GM12878 (cell line): Measurements from ENCODE around the gene NEK11. TPM values are rescaled to one million over a fixed set of nuclear protein-coding genes. Genes with fewer than 3 reads are reported as not detected.

Source experiments
- ATAC-seq: fragments of 200-7000 bp; cut with Tn5 transposase; 3 replicates; pipeline ENCODE4 v1.9.1; 2020; ENCODE audit warnings: mild to moderate bottlenecking, moderate library complexity
- BruUV-seq: library from RNA; stranded (reverse); fragments of 400-500 nt; replicated peaks from 2 replicates; lab custom pipeline; 2021; lab: Mats Ljungman, UMichigan
- CTCF ChIA-PET: fragments of 300-600 bp; sonication (Branson Sonifier 250); formaldehyde crosslinking; extraction: SDS; loops from one replicate; lab custom pipeline; 2021; ENCODE audit warnings: inconsistent platforms; lab: Yijun Ruan, JAX
- POLR2A ChIA-PET: fragments of 350-600 bp; formaldehyde crosslinking; extraction: SDS; loops from one replicate; lab custom pipeline; 2021; ENCODE audit warnings: inconsistent platforms; lab: Charles Lee
- RAD21 ChIA-PET: fragments of 300-600 bp; sonication (Branson Sonifier 250); formaldehyde crosslinking; loops from one replicate; lab custom pipeline; 2023; ENCODE audit warnings: antibody characterized with exemption; ENCODE audit not compliant: unreplicated experiment; lab: Charles Lee
- SMC1A ChIA-PET: fragments of 300-600 bp; sonication (Branson Sonifier 250); formaldehyde crosslinking; loops from one replicate; lab custom pipeline; 2023; ENCODE audit not compliant: unreplicated experiment, uncharacterized antibody; lab: Charles Lee
- DNase-seq: peaks from one replicate; pipeline ENCODE4 v3.0.0-alpha.2; 2011; ENCODE audit warnings: low read depth, low spot score
- FAIRE-seq: peaks from 3 replicates; lab custom pipeline; 2011; peaks lifted over from hg19 to GRCh38; lab: Jason Lieb, UNC
- H2AFZ ChIP-seq: 2 replicates; pipeline ENCODE4 v1.6.0; 2011; ENCODE audit warnings: low read depth, low read length, control low read depth; ENCODE audit not compliant: control insufficient read depth
- H3K27ac ChIP-seq: 2 replicates; pipeline ENCODE4 v1.5.1; 2011; ENCODE audit warnings: control low read depth; ENCODE audit not compliant: control insufficient read depth, insufficient read depth
- H3K27me3 ChIP-seq, 2 experiments: replicated peaks in 1 of 2; 2 replicates each; pipeline versions ENCODE4 v1.6.0 to v1.6.1; 2011; ENCODE audit warnings: low read length in 1 of 2; ENCODE audit not compliant: control insufficient read depth in 2 of 2, insufficient read depth in 2 of 2
- H3K36me3 ChIP-seq, 2 experiments: 2 replicates each; pipeline ENCODE4 v1.5.1; 2011; ENCODE audit warnings: low read length in 1 of 2; ENCODE audit not compliant: control insufficient read depth in 2 of 2, insufficient read depth in 2 of 2
- H3K4me1 ChIP-seq: 2 replicates; pipeline ENCODE4 v1.6.1; 2011; ENCODE audit warnings: mild to moderate bottlenecking, low read length, moderate library complexity, mixed read lengths; ENCODE audit not compliant: control insufficient read depth, insufficient read depth
- H3K4me2 ChIP-seq: 2 replicates; pipeline ENCODE4 v1.6.0; 2011; ENCODE audit warnings: control low read depth; ENCODE audit not compliant: control insufficient read depth, insufficient read depth
- H3K4me3 ChIP-seq: fragments of 200-600 bp; sonication (generic); 2 replicates; pipeline ENCODE4 v1.5.1; 2016
- H3K79me2 ChIP-seq: 2 replicates; pipeline ENCODE4 v1.6.0; 2011; ENCODE audit warnings: low read length; ENCODE audit not compliant: control insufficient read depth, insufficient read depth
- H3K9ac ChIP-seq: 2 replicates; pipeline ENCODE4 v1.8.0; 2011; ENCODE audit warnings: low read length, control low read depth, mixed read lengths; ENCODE audit not compliant: control insufficient read depth, insufficient read depth
- H3K9me3 ChIP-seq: replicated peaks from 3 replicates; pipeline ENCODE4 v1.5.1; 2011; ENCODE audit warnings: mild to moderate bottlenecking, low read length; ENCODE audit not compliant: control insufficient read depth, insufficient read depth
- H4K20me1 ChIP-seq: 2 replicates; pipeline ENCODE4 v1.6.0; 2011; ENCODE audit not compliant: control insufficient read depth, insufficient read depth
- IKZF2 ChIP-seq, 2 experiments: fragments of 450-650 bp; IDR thresholded peaks; 2 replicates each; pipeline ENCODE4 v1.6.1; 2017; ENCODE audit warnings: mild to moderate bottlenecking in 2 of 2, moderate library complexity in 2 of 2
- MEF2A ChIP-seq: IDR thresholded peaks from 2 replicates; pipeline ENCODE4 v1.6.1; 2011; ENCODE audit warnings: low read depth, mild to moderate bottlenecking, low read length, moderate library complexity; ENCODE audit not compliant: insufficient read depth
- STAT1 ChIP-seq: fragments of 450-650 bp; conservative IDR thresholded peaks from 2 replicates; pipeline ENCODE4 v1.6.1; 2014; ENCODE audit warnings: antibody characterized with exemption, mild to moderate bottlenecking
- whole genome bisulfite sequencing: methylation state at CpG from one replicate; pipeline ENCODE4 v1.1.6; 2016; ENCODE audit warnings: low lambda C conversion rate; ENCODE audit not compliant: insufficient replicate concordance, insufficient coverage; ENCODE audit errors: missing lambda C conversion rate; 5-methylcytosine and 5-hydroxymethylcytosine counted together
- in situ Hi-C: fragments of 300-500 bp; cut with MboI; formaldehyde crosslinking; loops from 9 replicates; pipeline ENCODE4 v1.14.3; 2018; ENCODE audit warnings: mixed read lengths
- intact Hi-C: fragments of 100-400 bp; cut with micrococcal nuclease; formaldehyde crosslinking; loops from one replicate; pipeline ENCODE4 v1.14.2; 2022; ENCODE audit not compliant: unreplicated experiment
- polyA plus RNA-seq, 11 experiments: library from polyadenylated mRNA; depleted of rRNA in 4 of 11; unstranded in 6 of 11; stranded (reverse) in 5 of 11; fragments of >200 nt; fragmentation: Nextera tagmentation in 4 of 11; fragmentation: Illumina TruSeq in 1 of 11; extraction: Ambion mirVana in 4 of 11; extraction: Trizol in 1 of 11; gene quantifications; 1 replicate in 1 of 11; 2 replicates in 10 of 11; pipeline versions ENCODE4 v1.2.1 to v1.2.3, GENCODE V29; 2011 to 2016; ENCODE audit warnings: inconsistent platforms in 2 of 11, missing spikeins in 2 of 11, low read depth in 1 of 11
- total RNA-seq, 4 experiments: library from RNA; depleted of rRNA in 3 of 4; stranded (reverse); fragments of >200 nt in 3 of 4; fragmentation: Illumina TruSeq in 1 of 4; extraction: Trizol in 1 of 4; gene quantifications; 2 replicates each; pipeline versions ENCODE4 v1.2.1 to v1.2.3, GENCODE V29; 2013 to 2021

Gene NEK11
- total and polyA plus RNA-seq, 10 of the 15 experiments (the other 5 are each of a cell fraction or from before 2014, with no cell fraction given), result 0.05 to 0.94 (median 0.36) TPM; not detected in 1

DNA sequence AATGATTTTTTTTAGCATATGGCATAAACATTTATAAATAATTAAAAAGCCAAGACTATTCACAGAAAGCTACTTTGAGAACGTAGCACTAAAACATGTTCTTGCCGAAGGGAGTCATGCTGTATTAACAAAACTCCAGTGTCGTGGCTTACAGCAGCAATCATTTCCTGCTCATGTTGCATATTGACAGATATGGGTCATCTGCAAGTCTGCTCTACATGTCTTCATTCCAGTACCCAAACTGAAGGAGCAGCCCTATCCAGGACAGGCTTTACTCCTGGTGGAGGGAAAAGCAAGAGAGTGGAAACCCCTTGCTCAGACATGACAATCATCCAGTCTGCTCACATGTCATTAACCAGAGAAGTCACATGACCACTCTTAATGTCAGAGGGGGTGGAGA, 87.6 kb downstream of the NEK11 start:
- Histone ChIP-seq H2AFZ (no peak overlapping the region), H3K4me1 (no peaks in the 10 kb centered on the region), H3K36me3 (no peaks in the 10 kb centered on the region), H3K9ac (no peak overlapping the region), H3K27ac (no peak overlapping the region), H3K9me3 (no peaks in the 10 kb centered on the region), H3K27me3 (no peaks in the 10 kb centered on the region), H3K4me2 (no peak overlapping the region), H3K4me3 (no peak overlapping the region), H4K20me1 (no peaks in the 10 kb centered on the region)
- 36% methylated on average over 3 of the region's 3 CpGs for WGBS
- no peak for ATAC-seq
- CTCF ChIA-PET, result no interaction called here
- no peak for DNase-seq
- POLR2A ChIA-PET, result no interaction called here
- in situ Hi-C loops, result no loop called here
- FAIRE-seq, result no peak
- intact Hi-C loops, result no loop called here
- SMC1A ChIA-PET, result no interaction called here
- no peak for TF ChIP-seq STAT1
- TF ChIP-seq, all 136 proteins: peak for 0
- RAD21 ChIA-PET, result no interaction called here
- BruUV-seq, result no TSS peak
- no peaks in the 10 kb centered on the region for H3K79me2 ChIP-seq

DNA sequence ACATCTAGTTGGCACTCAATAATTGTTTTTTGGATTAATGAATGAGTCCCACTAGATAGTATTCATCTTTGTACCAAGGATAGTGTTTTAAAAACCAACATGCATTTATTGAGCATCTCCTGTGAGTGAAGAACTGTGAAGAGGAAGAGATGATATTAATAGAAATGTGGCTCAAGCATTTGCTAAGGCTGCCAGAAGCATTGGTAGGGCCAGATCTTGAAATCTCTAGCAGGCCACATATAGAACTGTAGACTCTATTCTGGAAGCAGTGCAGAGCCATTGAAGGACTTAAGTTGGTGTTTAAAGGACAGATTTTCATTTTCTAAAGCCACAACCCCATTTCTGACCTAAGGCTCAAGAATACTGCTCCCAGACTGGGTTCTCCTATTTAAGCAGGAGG, 99.0 kb downstream of the NEK11 start:
- DNase-seq (no peak), ATAC-seq (no peak), FAIRE-seq (no peak)
- Histone ChIP-seq H3K4me3 (no peak overlapping the region), H3K27me3 (no peaks in the 10 kb centered on the region), H3K27ac (no peak overlapping the region), H3K4me1 (no peaks in the 10 kb centered on the region), H3K9ac (no peak overlapping the region), H4K20me1 (no peaks in the 10 kb centered on the region), H2AFZ (no peak overlapping the region), H3K4me2 (no peak overlapping the region), H3K36me3 (no peaks in the 10 kb centered on the region), H3K9me3 (no peaks in the 10 kb centered on the region), H3K79me2 (no peaks in the 10 kb centered on the region)
- intact Hi-C loops, result no loop called here
- in situ Hi-C loops, result no loop called here
- ChIA-PET POLR2A (no interaction called here), CTCF (no interaction called here), SMC1A (interaction anchor here (1.0 kb wide), 1 partner anchor 12 kb away, joined by 3 read pairs; no protein-coding TSS in a partner anchor), RAD21 (no interaction called here)
- no peak for TF ChIP-seq IKZF2 (IDR thresholded peaks at IDR 0.05)
- no peak for TF ChIP-seq MEF2A
- BruUV-seq, result no TSS peak
